ENCODE measurements around the gene C9orf153.

Gene C9orf153

GRCh38 chr9:86207193-86207592, 52.3 kb downstream of the C9orf153 start:
- H3K27ac ChIP-seq (ENCODE audit: low read depth, low read length), result no peak overlapping the region
- no peaks in the 10 kb centered on the region for H4K20me1 ChIP-seq (ENCODE audit: low read depth, low read length)
- no peak overlapping the region for H3K4me2 ChIP-seq (ENCODE audit: low read depth, low read length, poor library complexity, severe bottlenecking)
- H3F3A ChIP-seq (ENCODE audit: insufficient read depth), result no peaks in the 10 kb centered on the region
- no peaks in the 10 kb centered on the region for H3K27me3 ChIP-seq (ENCODE audit: low read length)
- no peaks in the 10 kb centered on the region for H3K79me2 ChIP-seq (ENCODE audit: insufficient read depth, low read length)
- no peak overlapping the region for H3K4me3 ChIP-seq (ENCODE audit: insufficient read depth, low read length, poor library complexity, severe bottlenecking)
- H3K9me3 ChIP-seq (ENCODE audit: insufficient read depth, low read length), result no peaks in the 10 kb centered on the region
- no peak overlapping the region for H2AFZ ChIP-seq (ENCODE audit: low read depth, low read length, severe bottlenecking)
- TF ChIP-seq CTCF (IDR thresholded peaks at IDR 0.05; ENCODE audit: insufficient read depth, low read length, poor library complexity, severe bottlenecking), result no peak
- TF ChIP-seq EZH2phosphoT487 (conservative IDR thresholded peaks at IDR 0.05; ENCODE audit: low read length), result no peak
- H3K9me2 ChIP-seq (replicated peaks; ENCODE audit: insufficient read depth, low read length), result no peaks in the 10 kb centered on the region
- H3K9ac ChIP-seq (ENCODE audit: low read length), result no peak overlapping the region
- H3K36me3 ChIP-seq (ENCODE audit: low read length), result no peaks in the 10 kb centered on the region

DNA sequence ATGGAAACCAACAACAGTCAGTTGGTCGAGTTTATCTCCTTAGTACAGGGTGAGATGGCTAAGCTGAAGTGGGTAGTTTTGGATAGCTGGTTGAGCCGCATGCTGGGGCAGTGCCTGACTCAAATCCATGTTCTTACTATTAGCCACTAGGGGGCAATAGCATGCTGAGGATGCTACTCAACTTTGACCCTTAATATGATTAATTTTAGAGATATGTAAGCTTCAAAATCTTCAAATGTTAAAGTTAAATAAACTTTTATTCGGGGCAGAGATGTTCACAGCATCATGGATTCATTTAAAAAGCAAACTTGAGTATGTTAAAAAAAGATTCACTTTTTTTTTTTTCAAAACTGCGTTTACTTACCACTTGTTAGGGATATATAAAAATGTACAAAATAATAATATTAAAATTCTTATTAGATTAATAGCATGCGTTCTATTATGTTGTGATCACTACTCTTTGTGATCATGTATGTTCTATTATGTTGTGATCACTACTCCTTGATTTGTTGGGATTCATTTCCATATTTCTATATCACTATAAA, 57.0 kb downstream of the C9orf153 start:
- TF ChIP-seq EZH2phosphoT487 (conservative IDR thresholded peaks at IDR 0.05; ENCODE audit: low read length), result no peak
- TF ChIP-seq CTCF (IDR thresholded peaks at IDR 0.05; ENCODE audit: insufficient read depth, low read length, poor library complexity, severe bottlenecking), result peak; percentile 66
- Histone ChIP-seq H2AFZ (ENCODE audit: low read depth, low read length, severe bottlenecking) (no peak overlapping the region), H3K36me3 (ENCODE audit: low read length) (no peaks in the 10 kb centered on the region), H3K27me3 (ENCODE audit: low read length) (no peaks in the 10 kb centered on the region), H3K4me2 (ENCODE audit: low read depth, low read length, poor library complexity, severe bottlenecking) (no peak overlapping the region), H3K9ac (ENCODE audit: low read length) (no peak overlapping the region), H3K9me2 (replicated peaks; ENCODE audit: insufficient read depth, low read length) (no peaks in the 10 kb centered on the region), H3K79me2 (ENCODE audit: insufficient read depth, low read length) (no peaks in the 10 kb centered on the region), H3K27ac (ENCODE audit: low read depth, low read length) (no peak overlapping the region), H3K9me3 (ENCODE audit: insufficient read depth, low read length) (no peaks in the 10 kb centered on the region), H3F3A (ENCODE audit: insufficient read depth) (no peaks in the 10 kb centered on the region), H3K4me3 (ENCODE audit: insufficient read depth, low read length, poor library complexity, severe bottlenecking) (no peak overlapping the region), H4K20me1 (ENCODE audit: low read depth, low read length) (no peaks in the 10 kb centered on the region)

GRCh38 chr9:86201474-86202337, 57.8 kb downstream of the C9orf153 start:
- no peaks in the 10 kb centered on the region for H3F3A ChIP-seq (ENCODE audit: insufficient read depth)
- no peak overlapping the region for H3K9ac ChIP-seq (ENCODE audit: low read length)
- H3K79me2 ChIP-seq (ENCODE audit: insufficient read depth, low read length), result no peaks in the 10 kb centered on the region
- no peaks in the 10 kb centered on the region for H4K20me1 ChIP-seq (ENCODE audit: low read depth, low read length)
- no peak overlapping the region for H3K4me2 ChIP-seq (ENCODE audit: low read depth, low read length, poor library complexity, severe bottlenecking)
- H3K27ac ChIP-seq (ENCODE audit: low read depth, low read length), result no peak overlapping the region
- no peak overlapping the region for H2AFZ ChIP-seq (ENCODE audit: low read depth, low read length, severe bottlenecking)
- H3K9me2 ChIP-seq (replicated peaks; ENCODE audit: insufficient read depth, low read length), result no peaks in the 10 kb centered on the region
- H3K4me3 ChIP-seq (ENCODE audit: insufficient read depth, low read length, poor library complexity, severe bottlenecking), result no peak overlapping the region
- H3K9me3 ChIP-seq (ENCODE audit: insufficient read depth, low read length), result no peaks in the 10 kb centered on the region
- TF ChIP-seq EZH2phosphoT487 (conservative IDR thresholded peaks at IDR 0.05; ENCODE audit: low read length), result no peak
- no peaks in the 10 kb centered on the region for H3K36me3 ChIP-seq (ENCODE audit: low read length)
- H3K27me3 ChIP-seq (ENCODE audit: low read length), result no peaks in the 10 kb centered on the region

- no peaks in the 10 kb centered on the region for H3K27me3 ChIP-seq (ENCODE audit: low read length)
- H2AFZ ChIP-seq (ENCODE audit: low read depth, low read length, severe bottlenecking), result no peak overlapping the region
- H3F3A ChIP-seq (ENCODE audit: insufficient read depth), result no peaks in the 10 kb centered on the region
- no peak overlapping the region for H3K27ac ChIP-seq (ENCODE audit: low read depth, low read length)
- TF ChIP-seq EZH2phosphoT487 (conservative IDR thresholded peaks at IDR 0.05; ENCODE audit: low read length) (no peak), CTCF (IDR thresholded peaks at IDR 0.05; ENCODE audit: insufficient read depth, low read length, poor library complexity, severe bottlenecking) (no peak)
- no peaks in the 10 kb centered on the region for H3K9me3 ChIP-seq (ENCODE audit: insufficient read depth, low read length)
- H3K4me2 ChIP-seq (ENCODE audit: low read depth, low read length, poor library complexity, severe bottlenecking), result no peak overlapping the region
- H3K4me3 ChIP-seq (ENCODE audit: insufficient read depth, low read length, poor library complexity, severe bottlenecking), result no peak overlapping the region
- no peaks in the 10 kb centered on the region for H3K9me2 ChIP-seq (replicated peaks; ENCODE audit: insufficient read depth, low read length)
- no peak overlapping the region for H3K9ac ChIP-seq (ENCODE audit: low read length)
- H3K36me3 ChIP-seq (ENCODE audit: low read length), result no peaks in the 10 kb centered on the region
- H3K79me2 ChIP-seq (ENCODE audit: insufficient read depth, low read length), result no peaks in the 10 kb centered on the region
- H4K20me1 ChIP-seq (ENCODE audit: low read depth, low read length), result no peaks in the 10 kb centered on the region
These were observed 58.8 kb downstream of the C9orf153 start for GRCh38 chr9:86200599-86201162.
